Loucy (cell line): ENCODE measurements around the gene KRTAP10-8.

Experiments
- H2AFZ ChIP-seq: fragments of 200-600 bp; sonication (generic); 2 replicates; pipeline ENCODE4 v1.6.0; 2016; ENCODE audit warnings: antibody characterized with exemption, mild to moderate bottlenecking, low read length, moderate library complexity
- H3F3A ChIP-seq: fragments of 200-600 bp; 2 replicates; pipeline ENCODE4 v1.6.0; 2016; ENCODE audit warnings: antibody characterized with exemption, low read depth, mild to moderate bottlenecking
- H3K27me3 ChIP-seq: fragments of 200-600 bp; sonication (generic); 2 replicates; pipeline ENCODE4 v1.6.1; 2014; ENCODE audit warnings: low read length, mild to moderate bottlenecking; ENCODE audit not compliant: insufficient read depth, poor library complexity, severe bottlenecking
- H3K36me3 ChIP-seq: fragments of 200-600 bp; sonication (generic); 2 replicates; pipeline ENCODE4 v1.6.1; 2016; ENCODE audit warnings: low read length; ENCODE audit not compliant: insufficient read depth
- H3K4me1 ChIP-seq: fragments of 200-600 bp; sonication (generic); 2 replicates; pipeline ENCODE4 v1.5.1; 2014; ENCODE audit warnings: low read length, mild to moderate bottlenecking; ENCODE audit not compliant: insufficient read depth, poor library complexity, severe bottlenecking
- H3K4me2 ChIP-seq: fragments of 200-600 bp; sonication (generic); 2 replicates; pipeline ENCODE4 v1.6.0; 2014; ENCODE audit warnings: antibody characterized with exemption, low read length, low read depth, mild to moderate bottlenecking; ENCODE audit not compliant: poor library complexity, severe bottlenecking
- H3K4me3 ChIP-seq: fragments of 200-600 bp; sonication (generic); 2 replicates; pipeline ENCODE4 v1.5.1; 2014; ENCODE audit warnings: low read length, mild to moderate bottlenecking, mixed read lengths; ENCODE audit not compliant: poor library complexity, severe bottlenecking
- H3K79me2 ChIP-seq: fragments of 200-600 bp; sonication (generic); 2 replicates; pipeline ENCODE4 v1.6.1; 2014; ENCODE audit warnings: low read length; ENCODE audit not compliant: insufficient read depth
- H3K9ac ChIP-seq: fragments of 200-600 bp; sonication (generic); 2 replicates; pipeline ENCODE4 v1.6.0; 2014; ENCODE audit warnings: mild to moderate bottlenecking, low read depth, low read length, moderate library complexity; ENCODE audit not compliant: poor library complexity, severe bottlenecking
- H3K9me2 ChIP-seq: fragments of 200-600 bp; sonication (generic); replicated peaks from 2 replicates; pipeline ENCODE4 v1.6.1; 2016; ENCODE audit warnings: low read depth, low read length, mixed read lengths
- H3K9me3 ChIP-seq: fragments of 200-600 bp; sonication (generic); 2 replicates; pipeline ENCODE4 v1.6.1; 2014; ENCODE audit warnings: mild to moderate bottlenecking, antibody characterized with exemption, low read length, low read depth; ENCODE audit not compliant: insufficient read depth
- H4K20me1 ChIP-seq: fragments of 200-600 bp; sonication (generic); 2 replicates; pipeline ENCODE4 v1.6.0; 2014; ENCODE audit warnings: antibody characterized with exemption, low read length, mild to moderate bottlenecking; ENCODE audit not compliant: insufficient read depth, poor library complexity, severe bottlenecking
- CTCF ChIP-seq: fragments of 200-600 bp; sonication (generic); conservative IDR thresholded peaks from 2 replicates; pipeline ENCODE4 v1.5.1; 2014; ENCODE audit warnings: mild to moderate bottlenecking, antibody characterized with exemption, low read length
- EZH2phosphoT487 ChIP-seq: fragments of 200-600 bp; IDR thresholded peaks from 2 replicates; pipeline ENCODE4 v1.6.1; 2018; ENCODE audit warnings: antibody characterized with exemption, mild to moderate bottlenecking, moderate library complexity, borderline replicate concordance

KRTAP10-8 gene

GRCh38 chr21:44602463-44602850, 9.4 kb upstream of the KRTAP10-8 start:
- H3K9ac ChIP-seq, result no peak overlapping the region
- no peaks in the 10 kb centered on the region for H3K4me1 ChIP-seq
- no peak overlapping the region for H3K4me3 ChIP-seq
- no peak overlapping the region for H2AFZ ChIP-seq
- no peaks in the 10 kb centered on the region for H3K9me2 ChIP-seq
- H3K4me2 ChIP-seq, result no peak overlapping the region
- H3K9me3 ChIP-seq, result no peaks in the 10 kb centered on the region
- no peaks in the 10 kb centered on the region for H4K20me1 ChIP-seq
- H3K79me2 ChIP-seq, result no peaks in the 10 kb centered on the region
- TF ChIP-seq EZH2phosphoT487 (no peak), CTCF (no peak)
- no peaks in the 10 kb centered on the region for H3K36me3 ChIP-seq
- H3K27me3 ChIP-seq, result no peaks in the 10 kb centered on the region
- no peaks in the 10 kb centered on the region for H3F3A ChIP-seq

- H3K27me3 ChIP-seq, result no peaks in the 10 kb centered on the region
Measured at GRCh38 chr21:44603109-44603875, 8.6 kb upstream of the KRTAP10-8 start.

GRCh38 chr21:44603911-44604310, 8.0 kb upstream of the KRTAP10-8 start:
- Histone ChIP-seq H3K4me2 (no peak overlapping the region), H3K36me3 (no peaks in the 10 kb centered on the region), H3K9me2 (no peaks in the 10 kb centered on the region), H3K4me3 (no peak overlapping the region), H3K9me3 (no peaks in the 10 kb centered on the region), H3K9ac (no peak overlapping the region), H3K4me1 (no peaks in the 10 kb centered on the region), H3K27me3 (no peaks in the 10 kb centered on the region), H2AFZ (no peak overlapping the region), H4K20me1 (no peaks in the 10 kb centered on the region), H3K79me2 (no peaks in the 10 kb centered on the region), H3F3A (no peaks in the 10 kb centered on the region)
- TF ChIP-seq EZH2phosphoT487, result no peak
- TF ChIP-seq CTCF, result no peak

More at GRCh38 chr21:44603109-44603875, 8.6 kb upstream of the KRTAP10-8 start:
- Histone ChIP-seq H4K20me1 (no peaks in the 10 kb centered on the region), H3K4me1 (no peaks in the 10 kb centered on the region), H3K79me2 (no peaks in the 10 kb centered on the region), H3F3A (no peaks in the 10 kb centered on the region), H3K9me2 (no peaks in the 10 kb centered on the region), H3K9ac (no peak overlapping the region), H3K4me2 (no peak overlapping the region), H3K9me3 (no peaks in the 10 kb centered on the region), H2AFZ (no peak overlapping the region), H3K36me3 (no peaks in the 10 kb centered on the region), H3K4me3 (no peak overlapping the region)
- TF ChIP-seq EZH2phosphoT487, result no peak
- TF ChIP-seq CTCF, result no peak
